Chondrocyte (in vitro differentiated cells): Measurements from ENCODE around the gene ZNF207. TPM values are rescaled to one million over a fixed set of nuclear protein-coding genes. Genes with fewer than 3 reads are reported as not detected.

Source experiments
- DNase-seq: peaks from one replicate; pipeline ENCODE4 v3.0.0; 2021; ENCODE audit warnings: mixed read lengths, low spot score
- H3K27ac Mint-ChIP-seq: one replicate; pipeline ENCODE4 v1.8.0; 2021; ENCODE audit warnings: mild to moderate bottlenecking, moderate library complexity, mixed read lengths; ENCODE audit not compliant: unreplicated experiment
- H3K27me3 Mint-ChIP-seq: 2 replicates; pipeline ENCODE4 v1.8.0; 2021; ENCODE audit warnings: low read depth, mixed read lengths
- H3K36me3 Mint-ChIP-seq: 2 replicates; pipeline ENCODE4 v1.8.0; 2021; ENCODE audit warnings: low read depth, mixed read lengths
- H3K4me1 Mint-ChIP-seq: 2 replicates; pipeline ENCODE4 v1.8.0; 2021; ENCODE audit warnings: low read depth, mild to moderate bottlenecking, mixed read lengths
- H3K4me3 Mint-ChIP-seq: one replicate; pipeline ENCODE4 v1.8.0; 2021; ENCODE audit warnings: mild to moderate bottlenecking, moderate library complexity, mixed read lengths; ENCODE audit not compliant: unreplicated experiment
- H3K9me3 Mint-ChIP-seq: 2 replicates; pipeline ENCODE4 v1.8.0; 2021; ENCODE audit warnings: low read depth, mixed read lengths
- CTCF ChIP-seq: fragments of 200-600 bp; sonication (generic); IDR thresholded peaks from 2 replicates; pipeline ENCODE4 v1.5.0; 2021; ENCODE audit warnings: antibody characterized with exemption, mild to moderate bottlenecking, moderate library complexity
- total RNA-seq: library from RNA; stranded (reverse); gene quantifications from 3 replicates; pipeline ENCODE4 v1.2.1, GENCODE V29; 2021

ZNF207 gene
- total RNA-seq, 1 donor from 2014 or later: 107 TPM

DNA sequence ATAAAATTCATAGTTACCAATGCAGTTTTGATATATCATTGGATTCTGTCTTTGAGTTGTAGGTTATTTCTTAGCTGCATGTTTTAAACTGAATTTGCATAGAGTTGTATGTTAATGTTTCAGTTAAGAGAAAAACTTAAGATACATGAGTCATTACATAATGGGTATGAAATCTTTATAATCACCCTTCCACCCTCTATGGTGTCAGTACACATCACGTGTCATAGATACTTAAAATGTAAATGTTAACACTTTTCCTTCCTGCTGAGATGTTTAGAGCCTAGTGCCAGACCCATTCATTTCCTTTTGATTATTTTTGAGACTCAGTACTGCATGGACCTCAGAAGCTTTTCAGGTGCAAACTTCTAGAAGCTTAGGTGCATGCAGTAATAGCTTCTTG lies 20.5 kb downstream of the ZNF207 start:
- Mint-ChIP-seq H3K4me3 (no peak overlapping the region), H3K36me3 (peaks cover 35% of the 10 kb centered on the region), H3K27me3 (no peaks in the 10 kb centered on the region), H3K27ac (no peak overlapping the region), H3K9me3 (no peaks in the 10 kb centered on the region), H3K4me1 (peaks cover 9% of the 10 kb centered on the region)
- DNase-seq: no peak
- TF ChIP-seq CTCF: no peak

DNA sequence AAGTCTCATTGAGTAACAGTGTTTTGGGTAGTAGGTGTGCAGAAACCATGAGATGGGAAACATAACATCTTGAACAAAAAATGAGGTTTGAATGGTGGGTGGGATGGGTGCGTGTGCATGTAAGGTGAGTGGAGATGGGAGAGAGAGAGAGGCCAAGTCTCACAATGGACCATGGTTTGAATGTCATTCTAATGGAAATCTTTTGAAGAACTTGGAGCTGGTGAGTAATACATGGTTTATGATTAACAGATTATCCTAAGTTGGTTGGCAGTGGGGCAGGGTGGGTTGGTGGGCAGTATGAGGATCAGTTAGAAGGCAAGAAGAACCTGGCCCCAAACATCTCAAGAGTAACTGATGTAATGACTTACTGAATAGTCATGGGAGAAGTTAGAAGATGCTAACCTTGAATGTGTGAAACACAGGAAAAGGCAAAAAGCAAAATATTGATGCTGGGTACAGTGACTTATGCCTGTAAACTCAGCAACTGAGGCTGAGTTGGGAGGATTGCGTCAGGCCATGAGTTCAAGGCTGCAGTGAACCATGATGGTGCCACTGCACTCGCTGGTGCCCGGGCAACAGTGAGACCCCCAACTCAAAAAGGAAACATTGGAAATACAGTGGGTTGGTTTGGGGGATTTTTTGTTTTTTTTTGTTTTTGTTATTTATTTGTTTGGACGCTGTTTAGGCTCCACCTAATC lies 32.7 kb downstream of the ZNF207 start:
- TF ChIP-seq CTCF: no peak
- Mint-ChIP-seq H3K9me3 (no peaks in the 10 kb centered on the region), H3K27me3 (no peaks in the 10 kb centered on the region), H3K4me1 (peaks cover 10% of the 10 kb centered on the region), H3K4me3 (no peak overlapping the region), H3K27ac (no peak overlapping the region), H3K36me3 (peaks cover 31% of the 10 kb centered on the region)
- no peak for DNase-seq

- Mint-ChIP-seq H3K4me3 (no peak overlapping the region), H3K4me1 (peaks cover 10% of the 10 kb centered on the region), H3K27me3 (no peaks in the 10 kb centered on the region), H3K27ac (no peak overlapping the region), H3K9me3 (no peaks in the 10 kb centered on the region), H3K36me3 (peaks cover 24% of the 10 kb centered on the region)
- no peak for DNase-seq
- no peak for TF ChIP-seq CTCF
These were observed 34.0 kb downstream of the ZNF207 start for GRCh38 chr17:32383926-32384434.

DNA sequence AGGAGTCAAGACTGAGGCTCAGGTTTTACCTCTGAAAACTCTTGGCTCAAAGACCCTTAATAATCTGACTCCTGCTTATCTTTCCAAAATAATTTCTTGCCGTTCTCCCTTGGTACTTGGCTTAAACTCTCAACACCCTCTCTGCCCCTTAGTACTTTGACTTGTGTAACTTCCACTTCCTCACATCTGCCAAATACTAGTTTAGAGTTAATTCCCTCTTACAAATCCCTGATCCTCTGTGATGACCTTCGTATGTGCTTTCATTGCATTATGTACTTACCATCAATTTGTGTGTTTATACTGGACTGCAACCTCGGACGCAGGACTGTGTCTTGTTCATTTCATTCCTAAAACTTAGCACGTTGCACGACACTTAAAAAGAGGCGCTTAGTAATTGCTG lies 35.2 kb downstream of the ZNF207 start:
- peaks cover 24% of the 10 kb centered on the region for H3K36me3 Mint-ChIP-seq
- no peaks in the 10 kb centered on the region for H3K9me3 Mint-ChIP-seq
- no peak for TF ChIP-seq CTCF
- no peaks in the 10 kb centered on the region for H3K27me3 Mint-ChIP-seq
- no peak overlapping the region for H3K4me3 Mint-ChIP-seq
- no peak for DNase-seq
- H3K4me1 Mint-ChIP-seq: peaks cover 10% of the 10 kb centered on the region
- H3K27ac Mint-ChIP-seq: no peak overlapping the region

DNA sequence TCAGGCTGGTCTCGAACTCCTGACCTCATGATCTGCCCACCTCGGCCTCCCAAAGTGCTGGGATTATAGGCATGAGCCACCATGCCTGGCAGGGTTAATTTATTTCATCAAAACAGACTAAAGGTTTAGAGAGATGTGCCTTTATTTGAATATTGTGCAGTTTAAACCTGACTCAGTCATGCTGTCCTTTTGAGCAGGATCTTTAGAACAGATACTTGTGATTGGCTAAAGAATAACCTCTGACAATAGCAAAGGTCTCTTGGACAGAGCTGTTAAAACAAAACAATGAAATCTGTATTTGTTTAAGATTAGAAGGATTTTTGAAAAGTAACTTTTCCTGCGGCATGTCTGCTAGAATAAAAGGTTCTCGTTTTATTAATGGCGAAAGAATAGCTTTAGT lies 36.0 kb downstream of the ZNF207 start:
- no peak for TF ChIP-seq CTCF
- peaks cover 19% of the 10 kb centered on the region for H3K36me3 Mint-ChIP-seq
- no peak for DNase-seq
- peaks cover 10% of the 10 kb centered on the region for H3K4me1 Mint-ChIP-seq
- no peak overlapping the region for H3K27ac Mint-ChIP-seq
- no peaks in the 10 kb centered on the region for H3K9me3 Mint-ChIP-seq
- no peaks in the 10 kb centered on the region for H3K27me3 Mint-ChIP-seq
- H3K4me3 Mint-ChIP-seq: no peak overlapping the region
